Ishikawa (cell line): ENCODE data around the gene SKI.

Source experiments
- CREB1 ChIP-seq: IDR thresholded peaks from 2 replicates; pipeline ENCODE4 v1.6.1; 2012; ENCODE audit warnings: low read depth
- EP300 ChIP-seq: IDR thresholded peaks from 2 replicates; pipeline ENCODE4 v1.6.1; 2012; ENCODE audit warnings: borderline replicate concordance
- FOXM1 ChIP-seq: IDR thresholded peaks from 2 replicates; pipeline ENCODE4 v1.6.1; 2012; ENCODE audit warnings: low read depth, borderline replicate concordance
- MAX ChIP-seq: IDR thresholded peaks from 2 replicates; pipeline ENCODE4 v1.6.1; 2012
- NFIC ChIP-seq: IDR thresholded peaks from 2 replicates; pipeline ENCODE4 v1.6.1; 2012
- RAD21 ChIP-seq: IDR thresholded peaks from 2 replicates; pipeline ENCODE4 v1.6.1; 2012; ENCODE audit warnings: low read depth
- TEAD4 ChIP-seq: IDR thresholded peaks from 2 replicates; pipeline ENCODE4 v1.6.1; 2012
- ZBTB7A ChIP-seq: IDR thresholded peaks from 2 replicates; pipeline ENCODE4 v1.6.1; 2012; ENCODE audit warnings: low read depth
- TF ChIP-seq, protein P1 (sequence below): IDR thresholded peaks from 2 replicates; pipeline ENCODE4 v1.6.1; 2012; ENCODE audit warnings: low read depth, mild to moderate bottlenecking

DNA sequence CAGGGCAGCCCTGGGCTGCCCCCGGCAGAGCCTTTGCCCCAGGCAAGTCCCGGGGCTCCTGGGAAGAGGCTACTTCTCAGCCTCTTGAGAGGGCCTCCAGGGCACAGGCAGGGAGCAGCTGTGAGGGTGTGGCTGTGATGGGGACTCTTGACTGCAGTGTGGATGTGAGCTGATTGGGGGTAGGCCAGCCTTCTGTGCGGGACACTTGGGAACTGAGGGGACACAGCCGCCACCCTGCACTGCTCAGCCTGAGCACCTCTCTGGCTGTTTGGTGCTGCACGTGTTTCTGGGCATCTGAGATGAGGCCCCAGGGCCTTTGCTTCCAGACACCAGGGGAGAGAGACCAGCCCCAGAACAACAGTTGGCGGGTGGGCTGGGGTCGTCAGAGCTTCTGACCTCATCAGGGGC is 62.1 kb downstream of the SKI start:
- no peak for TF ChIP-seq FOXM1
- no peak for TF ChIP-seq ZBTB7A
- no peak for TF ChIP-seq NFIC
- TF ChIP-seq TEAD4, result no peak
- TF ChIP-seq, protein P1, sequence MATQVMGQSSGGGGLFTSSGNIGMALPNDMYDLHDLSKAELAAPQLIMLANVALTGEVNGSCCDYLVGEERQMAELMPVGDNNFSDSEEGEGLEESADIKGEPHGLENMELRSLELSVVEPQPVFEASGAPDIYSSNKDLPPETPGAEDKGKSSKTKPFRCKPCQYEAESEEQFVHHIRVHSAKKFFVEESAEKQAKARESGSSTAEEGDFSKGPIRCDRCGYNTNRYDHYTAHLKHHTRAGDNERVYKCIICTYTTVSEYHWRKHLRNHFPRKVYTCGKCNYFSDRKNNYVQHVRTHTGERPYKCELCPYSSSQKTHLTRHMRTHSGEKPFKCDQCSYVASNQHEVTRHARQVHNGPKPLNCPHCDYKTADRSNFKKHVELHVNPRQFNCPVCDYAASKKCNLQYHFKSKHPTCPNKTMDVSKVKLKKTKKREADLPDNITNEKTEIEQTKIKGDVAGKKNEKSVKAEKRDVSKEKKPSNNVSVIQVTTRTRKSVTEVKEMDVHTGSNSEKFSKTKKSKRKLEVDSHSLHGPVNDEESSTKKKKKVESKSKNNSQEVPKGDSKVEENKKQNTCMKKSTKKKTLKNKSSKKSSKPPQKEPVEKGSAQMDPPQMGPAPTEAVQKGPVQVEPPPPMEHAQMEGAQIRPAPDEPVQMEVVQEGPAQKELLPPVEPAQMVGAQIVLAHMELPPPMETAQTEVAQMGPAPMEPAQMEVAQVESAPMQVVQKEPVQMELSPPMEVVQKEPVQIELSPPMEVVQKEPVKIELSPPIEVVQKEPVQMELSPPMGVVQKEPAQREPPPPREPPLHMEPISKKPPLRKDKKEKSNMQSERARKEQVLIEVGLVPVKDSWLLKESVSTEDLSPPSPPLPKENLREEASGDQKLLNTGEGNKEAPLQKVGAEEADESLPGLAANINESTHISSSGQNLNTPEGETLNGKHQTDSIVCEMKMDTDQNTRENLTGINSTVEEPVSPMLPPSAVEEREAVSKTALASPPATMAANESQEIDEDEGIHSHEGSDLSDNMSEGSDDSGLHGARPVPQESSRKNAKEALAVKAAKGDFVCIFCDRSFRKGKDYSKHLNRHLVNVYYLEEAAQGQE, result no peak
- no peak for TF ChIP-seq RAD21
- TF ChIP-seq CREB1, result no peak
- no peak for TF ChIP-seq MAX
- TF ChIP-seq EP300, result no peak
